K562 (cell line): ENCODE results near the gene OR2W1. TPM values are rescaled to one million over a fixed set of nuclear protein-coding genes. Genes with fewer than 3 reads are reported as not detected.

ENCODE experiments used
- HNRNPLL ChIP-seq: fragments of 200-400 bp; formaldehyde crosslinking; IDR thresholded peaks from 2 replicates; pipeline ENCODE4 v1.6.1; 2017; ENCODE audit warnings: low read length, low read depth, mild to moderate bottlenecking; ENCODE audit not compliant: poor library complexity, severe bottlenecking
- SMARCA5 ChIP-seq: fragments of 450-650 bp; IDR thresholded peaks from 2 replicates; pipeline ENCODE4 v1.6.1; 2016
- polyA plus RNA-seq, 8 experiments: library from polyadenylated mRNA; depleted of rRNA in 4 of 8; stranded (reverse) in 5 of 8; unstranded in 3 of 8; fragments of >200 nt; fragmentation: Nextera tagmentation in 2 of 8; fragmentation: Illumina TruSeq in 1 of 8; extraction: Ambion mirVana in 2 of 8; extraction: Trizol in 1 of 8; gene quantifications; 2 replicates each; pipeline versions ENCODE4 v1.2.1 to v1.2.3, GENCODE V29; 2011 to 2014; ENCODE audit warnings: inconsistent platforms in 1 of 8, missing spikeins in 1 of 8
- total RNA-seq, 7 experiments: library from RNA; depleted of rRNA in 6 of 7; stranded (reverse); fragments of >200 nt in 6 of 7; fragmentation: Illumina TruSeq in 2 of 7; extraction: Trizol in 2 of 7; gene quantifications; 2 replicates each; pipeline versions ENCODE4 v1.2.1 to v1.2.3, GENCODE V29; 2011 to 2021; ENCODE audit warnings: low replicate concordance in 1 of 7
- TF ChIP-seq, protein P1 (sequence below), 2 experiments: fragments of 450-650 bp; formaldehyde crosslinking in 1 of 2; IDR thresholded peaks; 2 replicates each; pipeline versions ENCODE4 v1.4.0 to v1.6.1; 2014 to 2020; ENCODE audit warnings: mild to moderate bottlenecking in 2 of 2, borderline replicate concordance in 1 of 2, low read depth in 1 of 2
- TF ChIP-seq, protein P2 (sequence below): sonication (generic); formaldehyde crosslinking; IDR thresholded peaks from 2 replicates; pipeline ENCODE4 v1.8.0; 2022; ENCODE audit warnings: missing genetic modification reagents, mild to moderate bottlenecking, borderline replicate concordance

The OR2W1 gene
- total and polyA plus RNA-seq, 9 of the 15 experiments (the other 6 are each of a cell fraction or from before 2014, with no cell fraction given) = not detected

DNA sequence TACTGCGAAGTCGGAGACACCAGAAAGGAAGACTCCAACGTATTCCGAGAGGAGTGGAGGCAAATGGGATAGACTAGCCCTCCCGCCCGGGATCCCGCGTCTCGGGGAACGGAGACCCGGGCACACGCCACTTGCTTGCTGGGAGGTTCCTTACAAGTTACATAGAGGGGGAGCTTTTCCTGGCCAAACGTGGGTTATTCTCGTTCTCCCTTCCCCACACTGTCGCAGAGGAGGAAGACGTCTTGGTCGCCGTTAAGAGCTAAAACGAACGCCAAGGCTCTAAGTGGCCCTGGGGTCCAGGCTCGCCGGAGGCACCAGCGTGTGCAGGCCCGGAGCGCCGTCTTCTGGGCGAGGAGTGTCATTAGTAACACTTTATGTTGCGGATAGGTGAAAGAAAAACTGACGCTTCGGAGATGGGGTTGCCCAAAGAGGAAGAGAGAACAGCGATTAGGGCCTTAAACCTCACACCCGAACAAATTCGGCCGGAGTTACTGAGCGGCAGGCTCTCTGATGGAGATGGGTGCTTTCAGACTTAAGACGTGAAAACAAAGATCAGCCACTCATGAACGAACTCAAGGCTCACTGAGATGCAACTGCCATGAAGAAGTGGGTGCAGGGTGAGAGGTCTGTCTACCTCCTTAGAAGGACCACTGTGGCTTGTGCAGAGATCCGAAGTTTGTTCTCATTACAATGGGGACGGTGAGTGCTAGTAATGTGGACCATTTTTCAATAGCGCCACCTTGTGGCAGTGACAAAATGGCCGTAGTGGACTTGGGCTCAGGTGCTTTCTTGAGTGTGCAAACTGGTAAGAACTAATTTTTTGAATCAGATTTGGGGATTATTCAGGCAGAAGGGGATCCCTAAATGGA is 28.2 kb downstream of the OR2W1 start (continued):
- TF ChIP-seq, protein P1, sequence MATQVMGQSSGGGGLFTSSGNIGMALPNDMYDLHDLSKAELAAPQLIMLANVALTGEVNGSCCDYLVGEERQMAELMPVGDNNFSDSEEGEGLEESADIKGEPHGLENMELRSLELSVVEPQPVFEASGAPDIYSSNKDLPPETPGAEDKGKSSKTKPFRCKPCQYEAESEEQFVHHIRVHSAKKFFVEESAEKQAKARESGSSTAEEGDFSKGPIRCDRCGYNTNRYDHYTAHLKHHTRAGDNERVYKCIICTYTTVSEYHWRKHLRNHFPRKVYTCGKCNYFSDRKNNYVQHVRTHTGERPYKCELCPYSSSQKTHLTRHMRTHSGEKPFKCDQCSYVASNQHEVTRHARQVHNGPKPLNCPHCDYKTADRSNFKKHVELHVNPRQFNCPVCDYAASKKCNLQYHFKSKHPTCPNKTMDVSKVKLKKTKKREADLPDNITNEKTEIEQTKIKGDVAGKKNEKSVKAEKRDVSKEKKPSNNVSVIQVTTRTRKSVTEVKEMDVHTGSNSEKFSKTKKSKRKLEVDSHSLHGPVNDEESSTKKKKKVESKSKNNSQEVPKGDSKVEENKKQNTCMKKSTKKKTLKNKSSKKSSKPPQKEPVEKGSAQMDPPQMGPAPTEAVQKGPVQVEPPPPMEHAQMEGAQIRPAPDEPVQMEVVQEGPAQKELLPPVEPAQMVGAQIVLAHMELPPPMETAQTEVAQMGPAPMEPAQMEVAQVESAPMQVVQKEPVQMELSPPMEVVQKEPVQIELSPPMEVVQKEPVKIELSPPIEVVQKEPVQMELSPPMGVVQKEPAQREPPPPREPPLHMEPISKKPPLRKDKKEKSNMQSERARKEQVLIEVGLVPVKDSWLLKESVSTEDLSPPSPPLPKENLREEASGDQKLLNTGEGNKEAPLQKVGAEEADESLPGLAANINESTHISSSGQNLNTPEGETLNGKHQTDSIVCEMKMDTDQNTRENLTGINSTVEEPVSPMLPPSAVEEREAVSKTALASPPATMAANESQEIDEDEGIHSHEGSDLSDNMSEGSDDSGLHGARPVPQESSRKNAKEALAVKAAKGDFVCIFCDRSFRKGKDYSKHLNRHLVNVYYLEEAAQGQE (IDR thresholded peaks at IDR 0.05; ENCODE audit: borderline replicate concordance) = peak; percentile 89
- TF ChIP-seq, protein P1 (CRISPR knock-in tag; IDR thresholded peaks at IDR 0.05; ENCODE audit: low read depth) = no peak
- TF ChIP-seq, protein P2, sequence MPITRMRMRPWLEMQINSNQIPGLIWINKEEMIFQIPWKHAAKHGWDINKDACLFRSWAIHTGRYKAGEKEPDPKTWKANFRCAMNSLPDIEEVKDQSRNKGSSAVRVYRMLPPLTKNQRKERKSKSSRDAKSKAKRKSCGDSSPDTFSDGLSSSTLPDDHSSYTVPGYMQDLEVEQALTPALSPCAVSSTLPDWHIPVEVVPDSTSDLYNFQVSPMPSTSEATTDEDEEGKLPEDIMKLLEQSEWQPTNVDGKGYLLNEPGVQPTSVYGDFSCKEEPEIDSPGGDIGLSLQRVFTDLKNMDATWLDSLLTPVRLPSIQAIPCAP (CRISPR knock-in tag) = no peak
- TF ChIP-seq SMARCA5 (0 out of 2 replicates have a peak, but pooled peaks have one; percentile 76), HNRNPLL (peak; percentile 64)
